Type B pancreatic cell (in vitro differentiated cells): Measurements from ENCODE around the gene IL1B. TPM values are rescaled to one million over a fixed set of nuclear protein-coding genes. Genes with fewer than 3 reads are reported as not detected.

ENCODE experiments used
- DNase-seq: peaks from one replicate; pipeline ENCODE4 v3.0.0; 2021; ENCODE audit warnings: mixed read lengths; ENCODE audit not compliant: unreplicated experiment; ENCODE audit errors: extremely low spot score
- H3K27ac Mint-ChIP-seq: 2 replicates; pipeline ENCODE4 v1.8.0; 2021; ENCODE audit warnings: mild to moderate bottlenecking, mixed read lengths
- H3K27me3 Mint-ChIP-seq: 2 replicates; pipeline ENCODE4 v1.8.0; 2021; ENCODE audit warnings: mixed read lengths
- H3K36me3 Mint-ChIP-seq: 2 replicates; pipeline ENCODE4 v1.8.0; 2021; ENCODE audit warnings: mixed read lengths
- H3K4me1 Mint-ChIP-seq: one replicate; pipeline ENCODE4 v1.8.0; 2021; ENCODE audit warnings: mixed read lengths; ENCODE audit not compliant: unreplicated experiment
- H3K4me3 Mint-ChIP-seq: 2 replicates; pipeline ENCODE4 v1.8.0; 2021; ENCODE audit warnings: mild to moderate bottlenecking, mixed read lengths
- H3K9me3 Mint-ChIP-seq: 2 replicates; pipeline ENCODE4 v1.8.0; 2021; ENCODE audit warnings: mixed read lengths
- total RNA-seq: library from RNA; stranded (reverse); gene quantifications from 2 replicates; pipeline ENCODE4 v1.2.1, GENCODE V29; 2021; ENCODE audit warnings: low replicate concordance
- TF ChIP-seq, protein P1 (sequence below): fragments of 200-600 bp; sonication (generic); conservative IDR thresholded peaks from 2 replicates; pipeline ENCODE4 v1.5.0; 2021; ENCODE audit warnings: antibody characterized with exemption, mild to moderate bottlenecking

IL1B gene
- total RNA-seq, 1 donor from 2014 or later: 0.46 TPM

DNA sequence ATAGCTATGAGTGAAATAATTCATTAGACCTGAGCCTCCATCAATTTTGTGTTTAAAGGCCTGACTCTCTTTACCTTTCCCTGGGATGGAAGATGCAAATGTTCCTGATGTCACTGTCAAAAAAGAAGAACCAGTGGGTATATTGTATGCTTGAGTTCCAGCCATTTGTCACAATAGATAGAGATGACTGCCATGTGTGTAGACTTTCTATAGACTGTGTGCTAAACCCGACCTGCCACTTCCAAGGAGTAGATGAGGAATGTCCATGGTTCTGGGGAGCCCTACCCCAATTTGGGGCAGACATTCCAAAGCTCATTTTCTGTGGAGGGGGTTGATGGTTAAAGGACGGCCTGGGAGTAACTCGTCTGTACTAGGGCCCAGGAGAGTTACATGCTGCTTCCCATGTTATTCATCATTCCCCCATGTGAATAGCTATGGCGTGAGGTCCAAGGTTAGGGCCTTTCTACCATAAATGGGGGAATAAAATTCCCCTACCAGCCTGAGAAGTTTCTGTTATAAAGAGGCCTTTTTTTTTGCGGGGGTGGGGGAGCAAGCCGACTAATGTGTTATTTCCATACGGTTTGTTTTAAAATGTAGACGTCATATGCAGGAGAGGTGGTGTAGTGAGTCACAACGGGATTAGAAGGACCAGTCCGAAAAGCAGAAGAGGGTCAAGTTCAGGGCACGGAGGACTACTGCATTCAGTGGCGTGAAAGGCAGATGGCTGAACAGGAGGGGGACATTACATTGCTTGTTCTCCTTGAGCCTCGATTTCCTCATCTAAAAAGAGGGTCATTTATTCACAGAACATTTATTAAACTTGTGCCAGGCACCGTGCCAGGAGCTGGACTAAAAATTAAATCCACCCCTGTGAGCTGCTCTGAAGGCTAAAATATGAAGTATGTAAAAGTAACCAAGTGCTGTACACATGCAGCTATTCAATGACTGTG lies 24.0 kb downstream of the IL1B start:
- peaks cover 6% of the 10 kb centered on the region for H3K9me3 Mint-ChIP-seq
- no peak for DNase-seq
- peaks cover 36% of the 10 kb centered on the region for H3K4me1 Mint-ChIP-seq
- H3K27ac Mint-ChIP-seq: peak overlapping the region; percentile 7
- no peak overlapping the region for H3K4me3 Mint-ChIP-seq
- H3K27me3 Mint-ChIP-seq: no peaks in the 10 kb centered on the region
- H3K36me3 Mint-ChIP-seq: no peaks in the 10 kb centered on the region
- TF ChIP-seq, protein P1, sequence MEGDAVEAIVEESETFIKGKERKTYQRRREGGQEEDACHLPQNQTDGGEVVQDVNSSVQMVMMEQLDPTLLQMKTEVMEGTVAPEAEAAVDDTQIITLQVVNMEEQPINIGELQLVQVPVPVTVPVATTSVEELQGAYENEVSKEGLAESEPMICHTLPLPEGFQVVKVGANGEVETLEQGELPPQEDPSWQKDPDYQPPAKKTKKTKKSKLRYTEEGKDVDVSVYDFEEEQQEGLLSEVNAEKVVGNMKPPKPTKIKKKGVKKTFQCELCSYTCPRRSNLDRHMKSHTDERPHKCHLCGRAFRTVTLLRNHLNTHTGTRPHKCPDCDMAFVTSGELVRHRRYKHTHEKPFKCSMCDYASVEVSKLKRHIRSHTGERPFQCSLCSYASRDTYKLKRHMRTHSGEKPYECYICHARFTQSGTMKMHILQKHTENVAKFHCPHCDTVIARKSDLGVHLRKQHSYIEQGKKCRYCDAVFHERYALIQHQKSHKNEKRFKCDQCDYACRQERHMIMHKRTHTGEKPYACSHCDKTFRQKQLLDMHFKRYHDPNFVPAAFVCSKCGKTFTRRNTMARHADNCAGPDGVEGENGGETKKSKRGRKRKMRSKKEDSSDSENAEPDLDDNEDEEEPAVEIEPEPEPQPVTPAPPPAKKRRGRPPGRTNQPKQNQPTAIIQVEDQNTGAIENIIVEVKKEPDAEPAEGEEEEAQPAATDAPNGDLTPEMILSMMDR: no peak

DNA sequence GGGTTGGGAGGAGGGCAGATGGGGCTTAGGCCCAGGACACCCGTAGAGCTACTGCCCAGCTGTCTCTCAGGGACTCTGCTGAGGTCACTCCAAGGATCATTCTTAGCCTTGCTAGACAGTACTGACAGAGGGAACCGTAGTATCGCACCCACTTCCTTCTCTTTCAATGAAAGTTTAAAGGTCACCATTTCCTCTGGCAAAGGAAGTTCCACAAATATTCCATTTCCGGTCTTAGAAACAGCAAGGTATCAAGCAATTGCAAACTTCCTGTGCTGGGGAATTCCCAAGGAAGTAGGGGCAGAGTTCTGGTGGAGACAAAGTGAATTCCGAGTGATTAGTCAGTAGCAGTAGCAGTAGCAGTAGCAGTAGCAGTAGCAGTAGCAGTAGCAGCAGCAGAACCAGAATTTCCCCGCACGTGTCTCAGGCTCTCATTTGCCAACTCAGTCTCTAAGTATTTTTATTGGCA lies 24.7 kb downstream of the IL1B start:
- DNase-seq: no peak
- Mint-ChIP-seq H3K27ac (no peak overlapping the region), H3K4me3 (no peak overlapping the region), H3K4me1 (peaks cover 36% of the 10 kb centered on the region), H3K9me3 (peaks cover 11% of the 10 kb centered on the region), H3K27me3 (no peaks in the 10 kb centered on the region), H3K36me3 (no peaks in the 10 kb centered on the region)
- TF ChIP-seq, protein P1: no peak

DNA sequence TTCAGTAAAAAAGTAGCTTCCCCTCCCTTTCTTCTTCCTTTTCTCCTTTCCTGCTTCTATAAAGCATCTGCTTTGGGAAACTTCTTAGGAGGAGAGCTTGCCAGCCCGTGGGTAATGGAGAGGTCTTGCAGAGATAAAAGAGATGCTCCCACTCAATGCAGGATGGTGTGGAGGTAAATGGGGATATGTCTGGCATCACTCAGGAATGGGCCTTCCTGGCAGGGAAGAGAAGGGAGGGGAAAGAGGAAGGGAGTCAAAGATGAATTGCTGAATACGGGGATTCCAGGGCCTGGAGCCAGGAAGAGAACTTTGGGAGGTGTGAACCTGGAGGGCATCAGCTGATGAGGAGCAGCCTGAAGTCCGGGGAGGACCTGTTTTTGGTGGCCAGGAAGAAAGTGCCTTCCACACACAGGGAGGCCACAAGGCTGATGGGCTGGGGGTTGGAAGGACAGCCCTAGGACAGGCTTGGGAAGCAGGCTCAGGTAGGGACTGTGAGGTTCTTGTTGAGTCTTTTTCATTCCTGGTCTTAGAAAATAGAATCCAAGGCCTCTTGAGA lies 25.2 kb downstream of the IL1B start:
- no peak for DNase-seq
- TF ChIP-seq, protein P1: no peak
- Mint-ChIP-seq H3K27me3 (no peaks in the 10 kb centered on the region), H3K4me1 (peaks cover 36% of the 10 kb centered on the region), H3K4me3 (no peak overlapping the region), H3K9me3 (peaks cover 15% of the 10 kb centered on the region), H3K36me3 (no peaks in the 10 kb centered on the region), H3K27ac (no peak overlapping the region)

DNA sequence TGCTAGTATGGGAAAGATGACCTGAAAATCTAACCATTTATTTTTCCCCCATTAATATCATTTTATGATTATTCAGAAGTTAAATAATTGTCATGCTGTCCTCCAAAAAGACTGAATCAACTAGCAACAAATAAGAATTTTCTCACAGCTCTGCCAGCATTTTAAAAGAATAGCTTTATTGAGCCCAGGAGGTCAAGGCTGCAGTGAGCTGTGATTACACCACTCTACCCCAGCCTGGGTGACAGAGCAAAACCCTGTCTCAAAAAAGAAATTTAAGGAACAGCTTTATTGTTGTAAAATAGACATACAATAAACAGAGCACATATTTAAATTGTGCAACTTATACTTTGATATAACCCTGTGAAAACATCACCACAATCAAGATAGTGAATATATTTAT lies 27.5 kb downstream of the IL1B start:
- peaks cover 40% of the 10 kb centered on the region for H3K4me1 Mint-ChIP-seq
- DNase-seq: no peak
- TF ChIP-seq, protein P1: no peak
- H3K27ac Mint-ChIP-seq: no peak overlapping the region
- no peak overlapping the region for H3K4me3 Mint-ChIP-seq
- peaks cover 4% of the 10 kb centered on the region for H3K36me3 Mint-ChIP-seq
- H3K27me3 Mint-ChIP-seq: no peaks in the 10 kb centered on the region
- peaks cover 19% of the 10 kb centered on the region for H3K9me3 Mint-ChIP-seq

DNA sequence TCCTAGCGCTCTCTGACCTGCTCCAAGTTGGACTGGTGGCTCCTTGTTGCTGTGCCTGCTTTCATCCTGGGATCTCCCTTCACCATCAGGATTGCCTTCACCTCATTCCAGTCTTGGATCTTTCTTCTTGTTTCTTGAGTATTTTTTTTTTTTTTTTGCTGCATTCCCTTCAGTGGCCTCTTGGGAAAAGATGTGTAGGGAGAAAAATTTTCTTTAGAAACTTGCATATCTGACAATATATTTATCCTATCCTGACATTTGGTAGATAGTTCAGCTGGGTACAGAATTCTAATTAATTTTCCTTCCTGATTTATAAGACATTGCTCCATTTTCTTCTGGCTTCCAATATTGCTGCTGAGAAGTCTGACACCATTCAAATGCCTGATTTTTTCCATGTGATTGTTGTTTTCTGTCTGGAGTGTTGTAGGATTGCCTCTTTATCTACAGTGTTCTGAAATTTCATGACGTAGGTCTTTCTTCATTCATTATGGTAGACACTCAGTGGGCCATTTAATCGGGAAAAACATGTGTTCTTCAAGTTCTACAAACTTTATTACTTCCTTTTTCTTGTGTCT lies 29.3 kb downstream of the IL1B start:
- no peaks in the 10 kb centered on the region for H3K27me3 Mint-ChIP-seq
- peaks cover 29% of the 10 kb centered on the region for H3K4me1 Mint-ChIP-seq
- no peak overlapping the region for H3K4me3 Mint-ChIP-seq
- DNase-seq: no peak
- no peak overlapping the region for H3K27ac Mint-ChIP-seq
- TF ChIP-seq, protein P1: peak; percentile 57
- peaks cover 15% of the 10 kb centered on the region for H3K9me3 Mint-ChIP-seq
- peaks cover 4% of the 10 kb centered on the region for H3K36me3 Mint-ChIP-seq
